ENCODE data around the gene MDC1.

The MDC1 gene

DNA sequence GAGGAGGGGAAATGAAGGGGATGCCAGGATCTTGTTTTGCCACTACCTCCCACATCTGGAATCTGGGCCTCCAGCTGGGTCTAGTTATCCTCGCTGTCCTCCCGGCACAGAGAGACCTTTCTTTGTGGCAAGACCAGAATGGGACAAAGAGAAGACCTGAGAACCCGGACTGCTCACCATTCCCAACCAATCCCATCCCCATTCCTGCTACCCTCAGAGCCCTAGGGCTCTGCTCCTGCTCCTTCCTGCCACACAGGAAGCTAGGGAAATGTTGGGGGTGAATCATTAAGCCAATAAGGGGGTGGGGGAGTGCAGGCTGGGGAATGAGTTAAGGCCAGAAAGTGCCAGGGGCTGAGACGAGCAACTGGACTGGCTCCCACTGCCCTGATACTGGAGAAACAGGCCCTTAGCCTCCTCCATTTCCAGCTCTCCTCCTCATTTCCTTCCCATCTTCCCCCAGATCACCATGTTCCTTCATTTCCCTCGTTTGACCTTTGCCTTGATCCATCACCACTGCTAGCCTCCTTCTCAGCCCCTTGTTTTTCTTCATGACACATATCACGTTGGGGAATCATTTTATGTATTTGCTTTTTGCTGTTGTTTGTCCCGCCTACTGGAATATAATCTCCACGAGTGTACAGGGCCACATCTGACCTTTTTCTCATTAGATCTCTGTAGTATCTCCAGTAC, 31.9 kb upstream of the MDC1 start:
- no peak for DNase-seq (ENCODE audit: low read depth in 2 of 2)

DNA sequence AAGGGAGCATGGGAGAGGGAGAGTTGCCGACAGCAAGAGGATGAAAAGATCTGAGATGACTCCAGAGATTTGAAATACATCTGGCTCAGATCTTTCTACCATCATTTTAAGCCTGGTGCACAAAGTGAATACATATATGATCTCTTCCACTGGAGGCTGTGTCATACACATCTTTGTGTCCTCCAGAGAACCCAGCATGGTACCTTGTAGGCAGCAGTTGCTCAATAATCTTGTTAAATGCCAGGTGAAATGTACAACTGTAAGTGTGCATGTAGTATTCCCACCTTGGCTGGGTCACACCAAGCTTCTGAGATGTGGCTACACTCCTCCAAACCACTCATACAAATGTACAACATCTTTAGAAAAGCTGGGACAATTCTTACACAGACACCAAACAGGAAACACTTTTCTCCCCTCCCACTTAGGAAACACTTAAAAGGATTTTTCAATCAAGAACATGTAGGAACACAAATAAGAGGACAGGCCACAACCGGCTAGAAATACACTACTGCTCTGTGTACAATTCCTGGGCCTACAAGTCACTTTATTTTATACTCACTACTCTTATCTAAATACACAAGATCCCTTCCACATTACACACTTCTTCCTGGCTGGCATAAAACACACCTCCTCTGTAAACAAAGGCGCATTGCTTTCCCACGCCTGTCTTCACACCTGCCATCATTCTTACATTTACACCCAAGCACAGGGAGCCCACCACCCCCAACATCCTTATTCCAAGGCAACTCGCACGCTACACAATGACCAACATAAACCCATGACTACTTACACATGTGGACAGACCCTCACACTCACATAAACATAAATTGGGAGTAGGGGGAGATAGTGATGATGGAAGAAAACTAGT, 31.1 kb upstream of the MDC1 start:
- DNase-seq (ENCODE audit: low read depth in 2 of 2), result no peak

DNA sequence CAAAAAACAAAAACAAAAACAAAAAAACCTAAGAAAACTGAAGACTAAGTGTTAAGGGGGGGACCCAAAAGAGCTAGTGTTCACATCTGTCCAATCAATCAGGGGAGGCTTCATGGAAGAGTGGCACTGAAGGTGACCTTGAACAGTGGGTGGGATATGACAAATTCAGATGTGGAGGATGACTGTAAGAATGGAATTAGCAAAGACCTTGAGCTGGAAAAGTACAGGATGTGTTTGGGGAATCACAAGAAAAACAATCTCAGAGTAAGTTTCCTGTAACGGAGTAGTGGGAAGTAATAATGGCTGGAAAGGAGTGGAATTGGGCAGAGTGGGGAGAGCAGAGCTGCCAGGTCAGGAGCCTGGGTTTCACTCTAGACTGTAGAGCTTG, 30.2 kb upstream of the MDC1 start:
- DNase-seq (ENCODE audit: low read depth in 2 of 2), result no peak

DNA sequence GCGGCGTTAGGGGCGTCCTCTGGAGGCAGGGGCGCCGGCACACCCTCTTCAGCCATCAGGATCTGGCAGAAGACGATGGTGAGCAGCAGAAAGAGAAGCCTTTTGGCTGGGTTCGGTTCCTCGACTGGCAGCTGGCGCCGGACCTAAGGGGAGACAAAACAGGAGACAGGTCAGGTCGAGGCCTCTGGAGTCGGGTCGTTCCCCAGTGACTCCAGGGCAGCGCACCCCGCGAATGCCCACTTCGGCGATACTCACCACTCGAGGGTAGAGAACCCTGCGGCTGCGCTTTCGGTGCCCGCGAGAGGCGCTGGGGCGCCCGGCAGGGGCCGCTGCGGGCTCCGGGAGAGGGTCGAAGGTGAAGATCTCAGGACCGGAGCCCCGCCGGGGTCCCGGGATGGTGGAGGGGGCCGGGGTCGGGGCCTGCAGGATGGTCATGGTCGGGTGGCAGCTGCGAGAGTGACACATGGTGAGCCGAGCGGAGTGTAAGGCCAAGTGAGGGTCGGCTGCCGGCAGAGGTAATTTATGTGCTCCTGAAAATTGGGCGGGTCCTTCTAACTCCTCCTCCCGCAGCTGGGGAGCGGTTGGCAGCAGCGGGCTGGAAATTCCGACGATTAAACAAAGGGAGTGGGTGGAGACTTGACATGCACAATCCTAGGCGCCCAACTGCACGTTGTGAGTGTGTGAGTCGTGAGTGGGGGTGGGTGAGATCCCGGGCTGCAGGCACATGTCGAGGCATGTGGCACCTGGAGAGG, 27.1 kb upstream of the MDC1 start, which contains the start of gene IER3:
Gene IER3, minus strand, starts transcription at position 494 of the 752 bp plus-strand sequence. Its CDS starts 29 bp downstream, at position 465.
- peak; percentile 81 to 82 for DNase-seq (ENCODE audit: low read depth in 2 of 2)

DNA sequence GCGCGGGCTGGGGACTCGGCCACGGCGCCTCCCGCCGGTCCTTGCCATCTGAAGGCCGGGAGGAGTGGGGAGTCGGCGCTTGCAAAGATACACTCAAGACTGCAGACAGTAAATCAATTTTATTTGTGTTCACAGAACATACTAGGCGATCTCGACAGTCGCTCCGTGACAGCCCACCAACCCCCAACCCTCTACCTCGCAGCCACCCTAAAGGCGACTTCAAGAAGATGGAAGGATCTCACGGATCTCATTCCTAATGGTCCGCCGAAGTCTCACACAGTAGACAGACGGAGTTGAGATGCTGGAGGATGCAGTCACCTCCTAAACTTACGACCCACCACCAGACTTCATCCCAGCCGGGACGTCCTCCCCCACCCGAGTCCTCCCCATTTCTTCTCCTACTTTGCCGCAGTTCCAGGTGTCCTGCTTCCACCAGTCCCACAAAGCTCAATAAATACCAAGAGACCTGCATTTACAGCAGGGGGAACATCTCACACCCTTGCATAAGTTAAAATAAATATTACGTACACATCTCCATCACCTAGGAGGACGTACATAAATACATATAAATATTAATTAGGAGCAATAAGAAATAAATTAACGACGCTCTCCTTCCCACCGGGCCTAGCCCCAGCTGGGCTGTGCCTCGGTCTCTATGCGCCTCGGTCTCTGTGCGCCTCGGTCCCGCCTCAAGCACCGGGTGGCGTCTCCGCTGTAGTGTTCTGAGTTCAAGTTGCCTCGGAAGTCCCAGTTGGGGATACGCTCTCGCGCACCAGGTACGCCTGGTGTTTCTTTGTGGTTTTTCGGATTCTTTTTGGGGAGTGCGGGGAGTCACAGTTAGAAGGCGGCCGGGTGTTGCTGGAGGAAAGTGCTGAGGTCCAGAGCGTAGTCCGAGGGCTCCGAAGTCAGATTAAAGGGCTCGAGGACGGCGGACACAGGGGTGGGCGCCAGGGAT, 26.3 kb upstream of the MDC1 start:
- peak in 1 of 2 experiments; percentile 48 for DNase-seq (ENCODE audit: low read depth in 2 of 2)

DNA sequence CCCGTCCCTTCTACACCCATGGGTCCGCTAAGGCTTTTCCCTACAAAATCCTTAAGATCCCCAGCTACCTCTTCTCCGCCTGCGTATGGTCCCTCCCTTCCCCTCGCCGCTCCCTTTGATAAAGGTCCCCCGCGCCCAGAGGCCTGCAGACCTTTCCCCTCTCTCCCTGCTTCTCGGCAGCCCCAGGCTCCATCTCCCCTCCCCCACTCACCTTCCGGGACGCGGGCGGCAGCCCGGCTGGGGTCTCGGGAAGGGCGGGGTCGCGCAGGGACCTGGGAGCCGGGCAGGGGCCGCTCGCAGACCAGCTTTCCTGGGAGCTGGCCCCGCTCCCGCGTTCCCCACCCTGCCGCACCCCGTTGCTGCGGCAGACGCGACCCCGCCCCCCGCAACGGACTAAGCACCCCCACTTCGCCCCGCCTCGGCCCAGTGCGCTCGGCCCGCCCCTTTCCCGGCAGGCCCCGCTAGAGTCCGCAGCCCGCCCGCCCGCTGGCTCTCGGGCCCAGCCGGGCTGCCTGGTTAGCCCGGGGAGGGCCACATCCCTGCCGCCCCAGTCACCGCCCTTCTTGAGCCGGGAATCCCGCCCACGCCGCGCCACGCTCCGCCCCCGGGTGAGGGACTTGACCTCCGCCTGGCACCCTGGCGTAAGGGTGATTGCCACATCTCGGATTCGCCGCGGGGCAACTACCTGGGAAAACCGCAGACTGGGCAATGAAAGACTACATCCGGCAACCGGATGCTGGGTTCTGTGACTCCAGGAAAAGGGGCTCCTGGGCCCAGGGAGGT, 25.4 kb upstream of the MDC1 start, which contains the start of gene FLOT1:
Gene FLOT1, minus strand, starts transcription at position 372 of the 783 bp plus-strand sequence. CDS start 498 bp downstream, outside the sequence.
- DNase-seq (ENCODE audit: low read depth in 2 of 2), result peak; percentile 90 to 97

DNA sequence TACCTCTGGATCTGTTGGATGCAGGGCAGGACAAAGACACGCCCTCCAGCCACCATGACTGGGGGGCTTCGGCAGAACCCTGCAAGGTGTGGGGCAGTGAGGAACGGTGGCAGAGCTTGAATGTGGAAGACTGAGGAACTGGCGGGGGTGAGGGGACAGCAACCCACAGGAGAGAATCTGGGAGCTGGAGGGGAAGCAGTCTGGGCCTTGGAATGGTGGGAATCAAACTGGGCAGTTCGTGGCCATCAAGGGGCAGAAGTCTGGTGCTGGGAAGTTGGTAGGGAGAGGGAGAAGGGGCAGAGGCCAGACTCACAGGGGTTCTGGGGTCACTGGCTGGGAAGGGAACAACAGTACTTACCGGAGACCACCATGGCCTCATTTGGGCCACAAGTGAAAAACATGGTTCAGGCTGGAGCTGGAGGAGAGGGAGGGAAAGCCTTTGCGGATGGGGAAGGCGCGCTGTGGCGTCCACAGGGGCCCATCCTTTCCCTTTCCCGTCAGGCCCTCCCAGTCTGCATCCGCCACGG, 24.8 kb upstream of the MDC1 start:
- DNase-seq (ENCODE audit: low read depth in 2 of 2), result peak in 1 of 2 experiments; percentile 59

DNA sequence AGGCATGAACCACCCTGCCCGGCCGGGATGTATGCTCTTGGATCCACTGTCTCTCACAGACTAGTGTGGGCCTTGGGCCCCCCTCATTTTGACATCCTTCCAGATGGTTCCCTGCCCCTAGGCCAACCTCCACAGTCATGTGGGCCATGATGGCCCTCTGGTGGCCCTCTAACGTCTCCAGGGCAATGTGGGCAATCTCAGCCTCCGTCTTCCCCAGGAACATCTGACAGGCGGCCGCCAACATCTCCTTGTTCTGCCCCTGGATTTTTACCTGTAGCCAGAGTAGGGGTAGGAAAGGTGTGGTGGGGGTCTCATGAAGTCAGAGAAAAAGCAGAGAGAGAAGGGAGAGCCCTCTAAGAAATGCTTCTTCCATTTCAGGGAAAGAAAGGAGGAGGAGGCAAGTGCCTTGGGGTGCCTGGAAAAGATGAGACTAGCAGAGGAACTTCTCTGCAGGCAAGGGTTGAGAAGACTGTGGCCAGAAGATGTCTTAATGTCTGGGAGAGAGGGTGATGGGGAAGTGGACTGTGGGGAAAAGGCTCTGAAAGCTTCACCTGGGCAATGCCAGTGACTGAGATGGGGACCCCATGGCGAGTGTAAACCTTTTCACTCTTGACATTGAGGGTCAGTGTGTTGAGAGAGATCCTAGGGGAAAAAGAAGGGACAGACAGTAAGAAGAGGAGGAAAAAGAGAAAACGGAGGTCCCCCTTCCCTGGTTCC, 24.1 kb upstream of the MDC1 start:
- DNase-seq (ENCODE audit: low read depth in 2 of 2), result no peak

DNA sequence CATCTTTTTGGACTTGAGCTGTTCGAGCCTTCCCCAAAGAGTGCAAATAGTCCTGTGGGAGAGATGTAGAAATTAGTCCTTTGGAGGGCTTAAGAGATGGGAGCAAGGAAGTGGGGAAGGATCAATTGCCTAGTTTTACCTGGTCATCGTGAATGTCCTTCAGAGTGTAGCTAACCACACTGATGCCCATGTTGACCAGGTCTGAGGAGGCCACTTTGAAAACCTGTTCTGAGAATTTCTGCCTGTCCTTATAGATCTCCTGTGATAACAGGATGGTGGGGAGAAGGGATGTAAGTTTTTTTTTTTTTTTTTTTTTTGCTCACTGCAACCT, 23.4 kb upstream of the MDC1 start:
- DNase-seq (ENCODE audit: low read depth in 2 of 2), result no peak

DNA sequence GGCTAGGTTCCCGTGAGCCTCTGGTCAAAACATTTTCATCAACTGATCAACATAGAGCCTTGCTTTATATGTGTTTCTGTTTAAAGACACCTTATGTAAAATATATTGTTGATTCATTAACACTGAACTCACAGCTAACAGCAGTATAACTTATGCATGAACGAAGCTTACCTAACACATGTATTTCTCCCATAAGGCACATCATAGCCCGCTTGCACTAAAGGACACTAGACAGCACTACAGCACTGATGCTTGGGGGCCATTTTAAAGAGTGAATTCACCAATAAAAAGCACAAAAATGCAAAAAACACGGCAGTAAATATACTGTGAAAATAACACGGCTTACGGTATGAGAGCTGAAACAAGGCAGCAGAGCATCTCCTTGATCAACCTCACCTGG, 21.5 kb upstream of the MDC1 start:
- no peak for DNase-seq (ENCODE audit: low read depth in 2 of 2)

DNA sequence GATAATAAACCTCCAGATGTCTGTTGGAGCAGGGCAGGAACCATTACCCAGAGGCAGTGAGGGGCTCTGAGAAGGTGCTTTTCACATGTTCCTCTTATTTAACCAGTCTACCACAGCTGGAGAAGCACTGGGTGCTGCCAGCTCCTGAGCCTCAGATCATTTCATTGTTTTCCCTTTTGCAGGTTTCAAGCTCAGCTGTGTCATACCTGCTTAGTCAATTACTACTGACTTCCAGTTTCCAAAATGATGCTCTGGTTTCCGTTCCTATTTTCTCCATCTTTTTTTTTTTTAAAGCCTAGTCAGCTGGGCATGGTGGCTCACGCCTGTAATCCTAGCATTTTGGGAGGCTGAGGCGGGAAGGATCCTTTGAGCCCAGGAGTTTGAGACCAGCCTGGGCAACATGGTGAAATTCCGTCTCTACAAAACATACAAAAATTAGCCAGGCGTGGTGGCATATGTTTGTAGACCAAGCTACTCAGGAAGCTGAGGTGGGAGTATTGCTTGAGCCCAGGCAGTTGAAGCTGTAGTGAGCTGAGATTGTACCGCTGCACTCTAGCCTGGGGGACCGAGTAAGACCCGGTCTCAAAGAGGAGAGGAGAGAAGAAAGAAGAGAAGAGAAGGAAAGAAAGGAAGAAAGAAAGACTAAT, 18.7 kb upstream of the MDC1 start:
- no peak for DNase-seq (ENCODE audit: low read depth in 2 of 2)

DNA sequence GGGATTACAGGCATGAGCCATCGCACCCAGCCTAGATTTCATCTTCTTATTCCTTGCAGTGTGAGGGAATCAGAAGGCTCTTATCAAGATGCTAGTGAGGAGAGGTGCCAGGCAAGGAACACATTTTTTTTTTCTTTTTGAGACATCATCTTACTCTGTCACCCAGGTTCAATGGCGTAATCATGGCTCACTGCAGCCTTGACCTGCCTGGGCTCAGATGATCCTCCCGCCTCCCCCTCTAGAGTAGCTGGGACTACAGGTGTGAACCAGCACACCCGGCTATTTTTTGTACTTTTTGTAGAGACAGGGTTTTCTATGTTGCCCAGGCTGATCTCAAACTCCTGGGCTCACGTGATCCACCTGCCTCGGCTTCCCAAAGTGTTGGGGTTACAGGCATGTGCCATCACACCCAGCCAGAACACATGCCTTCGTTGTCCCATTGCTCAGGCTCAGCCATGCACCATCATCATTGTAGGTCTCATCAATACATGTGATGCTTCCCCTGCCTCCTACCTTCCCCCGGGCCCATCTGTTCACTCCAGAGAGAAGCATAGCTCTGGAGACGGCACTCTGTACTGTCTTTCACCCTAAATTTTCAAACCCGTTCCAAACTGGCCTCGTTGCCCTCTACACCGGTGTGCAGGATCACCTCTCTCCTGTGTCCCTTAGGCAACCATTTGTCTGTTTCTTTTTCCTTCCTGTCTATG, 15.3 kb upstream of the MDC1 start:
- no peak for DNase-seq (ENCODE audit: low read depth in 2 of 2)

DNA sequence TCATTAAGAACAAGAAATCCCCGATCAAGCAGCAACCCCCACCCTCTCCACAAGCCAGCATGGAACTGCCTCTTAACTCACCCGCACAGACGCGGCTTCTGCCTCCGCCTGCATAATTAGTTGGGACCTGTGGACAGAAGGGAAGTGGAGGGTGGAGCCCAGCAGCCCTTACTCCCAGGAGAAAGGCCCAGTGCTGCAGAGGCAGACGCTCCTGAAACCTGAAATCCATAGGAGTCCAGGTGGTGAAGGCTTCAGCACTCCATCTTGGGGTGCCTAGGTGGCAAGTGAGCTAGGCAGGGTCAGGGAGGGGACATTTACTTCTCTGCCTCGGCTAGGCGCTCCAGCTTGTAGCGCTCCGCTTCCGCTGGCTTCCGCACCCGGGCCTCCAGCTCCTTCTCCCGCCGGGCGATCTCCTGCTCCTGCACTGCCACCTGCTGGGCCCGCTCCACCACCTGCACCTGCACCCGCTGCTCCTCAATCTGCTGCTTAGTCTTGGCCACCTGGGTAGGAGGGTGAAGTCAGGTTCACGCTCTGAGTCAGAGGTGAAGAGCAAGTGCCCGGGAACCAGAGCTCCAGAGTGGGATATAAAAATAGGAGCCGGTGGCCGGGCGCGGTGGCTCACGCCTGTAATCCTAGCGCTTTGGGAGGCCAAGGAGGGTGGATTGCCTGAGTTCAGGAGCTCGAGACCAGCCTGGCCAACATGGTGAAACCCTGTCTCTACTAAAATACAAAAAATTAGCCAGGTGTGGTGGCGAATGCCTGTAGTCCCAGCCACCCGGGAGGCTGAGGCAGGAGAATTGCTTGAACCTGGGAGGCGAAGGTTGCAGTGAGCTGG, 13.7 kb upstream of the MDC1 start:
- DNase-seq (ENCODE audit: low read depth in 2 of 2), result peak; percentile 74 to 81

DNA sequence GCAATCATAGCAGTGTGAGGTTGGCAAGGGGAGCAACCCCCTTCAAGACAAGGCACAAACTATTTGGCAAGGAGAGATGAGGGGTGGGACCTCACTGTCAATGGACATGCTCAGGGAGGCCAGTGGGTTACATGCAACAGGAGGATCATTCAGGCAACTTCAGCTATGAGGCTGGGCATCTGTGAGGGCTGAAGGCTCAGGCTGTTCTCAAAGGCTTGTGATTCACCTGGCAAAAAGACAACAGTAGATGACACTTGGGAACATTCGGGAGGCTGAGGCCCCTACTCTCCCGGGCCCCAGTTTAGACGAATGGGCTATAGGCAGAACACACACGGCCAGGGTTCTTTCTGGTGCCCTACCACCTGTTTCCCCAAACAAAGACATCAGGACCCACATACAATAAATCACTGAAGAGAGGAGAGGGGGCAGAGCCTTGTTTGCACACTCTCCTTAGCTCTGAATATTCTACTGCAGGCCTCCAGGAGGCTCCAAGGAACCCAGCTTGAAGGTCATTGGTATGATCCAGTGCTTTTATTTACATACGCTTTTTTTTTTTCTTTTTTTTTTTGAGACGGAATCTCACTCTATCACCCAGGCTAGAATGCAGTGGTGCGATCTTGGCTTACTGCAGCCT, 11.0 kb upstream of the MDC1 start:
- DNase-seq (ENCODE audit: low read depth in 2 of 2), result no peak

DNA sequence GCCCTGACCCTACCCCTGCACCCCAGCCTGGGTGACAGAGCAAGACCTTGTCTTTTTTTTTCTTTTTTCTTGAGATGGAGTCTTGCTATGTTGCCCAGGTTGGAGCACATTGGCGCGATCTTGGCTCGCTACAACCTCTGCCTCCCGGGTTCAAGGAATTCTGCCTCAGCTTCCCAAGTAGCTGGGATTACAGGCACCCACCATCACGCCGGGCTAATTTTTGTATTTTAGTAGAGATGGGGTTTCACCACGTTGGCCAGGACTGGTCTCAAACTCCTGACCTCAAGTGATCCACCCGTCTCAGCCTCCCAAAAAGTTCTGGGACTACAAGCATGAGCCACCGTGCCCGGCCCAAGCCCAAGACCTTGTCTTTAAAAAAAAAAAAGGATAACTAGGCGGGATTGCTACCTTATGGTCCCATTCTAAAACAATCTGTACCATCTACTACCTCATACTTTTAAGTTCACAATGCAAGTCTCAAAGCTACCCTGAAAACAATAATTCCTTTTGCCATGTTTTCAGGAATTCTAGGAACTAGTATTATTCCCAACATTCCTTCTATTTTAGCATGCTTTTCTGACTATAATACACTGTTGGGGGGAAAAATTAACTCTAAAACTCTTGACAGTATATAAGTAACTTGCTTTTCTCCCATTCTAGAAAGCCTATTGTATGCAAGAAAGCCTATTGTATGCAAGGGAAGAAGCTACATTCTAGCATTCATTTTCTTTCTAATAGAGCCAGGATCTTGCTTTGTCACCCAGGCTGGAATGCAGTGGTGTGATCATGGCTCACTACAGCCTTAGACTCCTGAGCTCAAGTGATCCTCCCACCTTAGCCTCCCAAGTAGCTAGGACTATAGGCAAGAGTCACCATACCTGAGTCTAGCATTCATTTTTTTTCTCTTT, 9.7 kb upstream of the MDC1 start:
- no peak for DNase-seq (ENCODE audit: low read depth in 2 of 2)

Measured in stimulated activated CD4-positive, alpha-beta T cell treated with anti-CD3 and anti-CD28 coated beads, Interleukin-12 subunit alpha, Interleukin-12 subunit beta, amount 100 ng/mL, for 24 hours (primary cell).